HG02759 (cell line): ENCODE data around the gene HELZ.
"Not testable (repeated sequence)": the region's sequence is repeated elsewhere in the genome, so short reads cannot be mapped to it uniquely, and the experiment has no call there.

Source experiments
- ATAC-seq: cut with Tn5 transposase; IDR thresholded peaks from one replicate; pipeline ENCODE4 v1.9.1; 2021; ENCODE audit warnings: mild to moderate bottlenecking, moderate library complexity; ENCODE audit not compliant: unreplicated experiment

HELZ gene

GRCh38 chr17:67054608-67055007 lies 190.4 kb downstream of the HELZ start:
- no peak for ATAC-seq

GRCh38 chr17:67054011-67054591 lies 190.9 kb downstream of the HELZ start:
- no peak for ATAC-seq

- ATAC-seq: no peak
Measured at GRCh38 chr17:67053438-67054000, 191.5 kb downstream of the HELZ start.

GRCh38 chr17:67052720-67053437 lies 192.1 kb downstream of the HELZ start:
- ATAC-seq: no peak

DNA sequence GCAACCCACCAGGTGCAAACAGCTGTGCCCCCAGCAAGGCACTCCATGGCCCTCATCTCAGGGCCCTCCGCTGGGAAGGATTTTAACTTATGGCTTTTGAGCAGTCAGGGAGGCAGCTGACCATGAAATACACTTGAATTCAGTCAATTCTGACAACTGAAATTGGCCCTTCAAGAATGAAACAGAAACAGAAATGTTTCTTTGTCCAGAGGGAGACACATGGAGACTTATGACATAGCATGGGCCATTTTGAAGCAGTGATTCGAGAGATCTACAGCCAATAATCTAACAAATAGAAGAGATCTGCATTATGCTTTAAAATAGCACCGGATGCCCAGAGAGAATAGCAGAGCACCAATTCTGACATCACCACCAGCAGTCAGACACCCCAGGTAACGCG lies 193.2 kb downstream of the HELZ start:
- ATAC-seq: no peak

GRCh38 chr17:67051155-67051538 lies 193.8 kb downstream of the HELZ start:
- no peak for ATAC-seq

GRCh38 chr17:67050471-67051154 lies 194.4 kb downstream of the HELZ start:
- no peak for ATAC-seq

DNA sequence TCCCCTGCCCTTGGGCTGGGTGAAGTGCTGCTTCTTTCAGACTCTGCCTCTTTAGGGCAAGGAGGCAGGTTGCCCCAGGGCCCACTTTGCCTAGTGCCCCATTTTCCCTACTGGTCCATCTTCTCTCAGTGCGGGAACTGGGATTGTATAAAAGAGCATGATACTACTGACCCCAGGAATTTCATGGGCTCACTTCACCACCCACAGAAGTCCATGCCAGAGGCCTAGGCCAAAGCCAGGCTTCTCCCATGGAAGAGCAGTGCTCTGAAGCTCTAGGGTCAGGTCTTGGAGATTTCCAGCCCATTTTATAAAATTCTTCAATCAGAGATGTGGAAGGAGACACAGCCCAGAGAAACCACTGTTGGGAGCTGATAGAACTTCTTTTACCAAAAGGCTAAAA lies 194.9 kb downstream of the HELZ start:
- ATAC-seq: no peak

- ATAC-seq: no peak
Measured at GRCh38 chr17:67049025-67049739, 195.8 kb downstream of the HELZ start.

DNA sequence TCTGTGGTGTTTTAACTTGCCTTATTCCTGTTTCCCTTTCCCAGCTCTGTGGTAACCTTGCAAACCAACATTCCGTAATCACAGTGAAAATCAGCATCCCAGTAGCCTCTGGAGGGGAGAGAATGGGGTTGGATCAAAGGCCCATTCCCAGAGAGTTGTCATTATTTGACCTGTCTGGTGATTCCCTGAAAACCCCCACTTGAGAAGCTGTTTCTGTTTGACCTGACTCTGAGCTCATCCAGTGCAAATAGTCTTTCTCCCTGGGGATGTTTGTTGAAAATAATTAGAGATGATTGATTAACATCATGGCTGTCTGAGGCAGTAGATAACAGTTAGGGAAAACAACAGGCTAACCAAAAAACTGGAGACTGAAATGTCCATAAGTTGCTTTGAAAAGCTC lies 197.6 kb downstream of the HELZ start:
- ATAC-seq: no peak

- ATAC-seq: no peak
Measured at GRCh38 chr17:67046398-67046797, 198.6 kb downstream of the HELZ start.

- no peak for ATAC-seq
Measured at GRCh38 chr17:67044940-67045339, 200.1 kb downstream of the HELZ start.

- no peak for ATAC-seq
Measured at GRCh38 chr17:67044016-67044772, 200.8 kb downstream of the HELZ start, which contains the start of gene CACNG1. Gene CACNG1 (plus strand): TSS chr17:67044554. CDS start chr17:67044661, 107 bp downstream.

DNA sequence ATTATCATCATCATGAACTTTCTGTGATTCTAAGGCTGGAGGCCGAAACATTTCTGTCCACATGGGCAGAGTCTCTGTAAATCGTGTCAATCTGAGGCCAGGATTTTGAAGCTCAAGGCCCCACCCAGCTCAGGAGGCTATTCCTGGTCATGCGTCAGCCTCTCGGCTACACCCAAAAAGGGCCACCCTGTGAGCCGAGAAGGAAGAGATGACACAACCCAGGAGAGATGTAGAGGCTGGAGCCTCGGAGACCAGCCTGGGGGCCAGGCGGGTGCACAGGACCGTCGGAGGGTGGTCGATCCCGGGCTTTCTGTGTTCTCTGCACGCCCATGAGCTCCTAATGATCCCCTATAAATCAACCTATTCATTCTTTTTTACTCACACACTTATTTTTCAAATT lies 201.7 kb downstream of the HELZ start:
- no peak for ATAC-seq

DNA sequence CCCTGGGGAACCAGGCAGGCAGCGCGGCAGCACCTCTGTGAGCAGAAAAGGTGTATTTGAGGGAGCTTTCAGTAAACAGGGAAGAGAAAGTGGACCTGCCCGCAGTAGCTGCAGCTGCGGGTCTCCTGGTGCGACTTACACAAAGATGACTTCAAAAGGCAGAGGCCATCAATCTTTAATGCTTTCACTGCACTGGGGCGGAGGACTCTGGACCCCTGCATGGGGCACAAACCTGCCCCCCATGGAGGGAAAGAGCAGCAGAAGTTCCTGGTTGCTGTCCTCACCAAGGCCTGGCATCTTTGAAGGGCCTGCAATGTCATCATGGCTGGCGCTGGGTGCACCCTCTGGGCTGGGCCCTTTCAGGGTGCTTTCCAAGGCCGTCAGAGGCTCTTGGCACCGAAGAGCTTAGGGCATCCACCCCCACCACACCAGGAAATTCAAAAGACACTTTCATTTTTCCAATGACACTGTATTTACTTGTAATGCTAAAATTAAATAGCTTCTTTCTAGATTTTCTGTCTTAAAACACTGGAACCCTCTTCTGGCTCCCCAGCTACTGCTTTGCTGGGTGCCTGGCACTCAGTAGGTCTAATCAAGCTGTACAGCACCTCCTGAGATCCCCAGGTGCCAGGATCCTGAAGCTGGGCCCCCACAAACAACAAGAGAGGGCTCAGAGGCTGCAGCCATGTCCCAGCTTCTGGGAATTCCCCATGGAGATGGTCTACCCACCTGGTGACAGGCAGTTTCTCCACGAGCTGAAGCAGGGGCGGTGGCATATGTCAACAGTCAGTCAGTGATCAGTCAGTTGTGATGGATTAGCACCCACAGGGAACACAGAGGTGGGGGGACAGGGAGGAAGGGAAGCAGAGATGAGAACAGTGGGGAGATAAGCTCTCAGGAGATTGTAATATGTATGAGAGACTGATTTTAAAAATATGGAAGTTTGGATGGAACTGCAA lies 202.8 kb downstream of the HELZ start:
- ATAC-seq: no peak

- ATAC-seq: no peak
Measured at GRCh38 chr17:67041531-67041930, 203.5 kb downstream of the HELZ start.

- not testable (repeated sequence) for ATAC-seq
Measured at GRCh38 chr17:67041119-67041518, 203.9 kb downstream of the HELZ start.

DNA sequence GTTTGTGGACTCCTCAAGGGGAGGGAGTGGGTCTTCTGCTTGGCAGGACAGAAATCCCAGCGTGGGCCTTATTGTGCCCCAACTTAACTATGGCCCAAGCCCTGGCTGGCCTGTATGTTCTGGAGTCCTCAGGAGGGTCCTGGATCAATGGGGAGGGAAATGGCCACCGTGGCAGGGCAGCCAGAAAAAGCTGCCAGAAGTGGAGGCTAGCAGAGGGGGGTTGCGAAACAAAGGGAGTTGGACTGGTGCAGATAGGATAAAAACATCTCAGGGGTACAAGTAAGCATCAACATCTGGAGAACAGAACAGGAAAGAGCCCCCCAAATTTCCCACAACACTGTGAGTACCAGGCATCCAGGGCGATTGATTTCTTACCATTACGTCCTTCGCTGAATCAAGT lies 204.3 kb downstream of the HELZ start:
- no peak for ATAC-seq

GRCh38 chr17:67038861-67039365 lies 206.1 kb downstream of the HELZ start:
- ATAC-seq: no peak
